ENCODE measurements around the gene KDM6A.

DNA sequence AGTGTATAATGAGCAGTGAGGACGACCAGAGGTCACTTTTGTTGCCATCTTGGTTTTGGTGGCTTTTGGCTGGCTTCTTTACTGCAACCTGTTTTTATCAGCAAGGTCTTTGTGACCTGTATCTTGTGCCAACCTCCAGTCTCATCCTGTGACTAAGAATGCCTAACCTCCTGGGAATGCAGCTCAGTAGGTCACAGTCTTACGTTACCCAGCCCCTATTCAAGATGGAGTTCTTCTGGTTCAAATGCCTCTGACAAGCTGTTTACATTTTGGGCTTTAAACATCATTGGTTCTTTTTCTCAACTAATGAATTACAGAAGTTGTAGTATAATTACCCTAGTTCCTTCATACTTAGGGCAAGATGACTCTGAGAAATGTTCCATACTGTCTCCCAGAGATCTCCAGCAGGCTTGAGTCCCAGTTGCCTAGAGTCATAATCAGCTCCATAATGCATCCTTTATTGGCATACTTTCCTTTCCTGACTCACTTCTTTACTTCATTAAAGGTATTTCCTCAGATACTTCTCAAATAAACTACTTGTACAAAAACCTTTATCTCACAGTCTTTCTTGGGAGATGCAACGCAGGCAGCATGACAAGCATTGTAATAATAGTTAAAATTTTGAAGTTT lies 136.5 kb downstream of the KDM6A start:
- TF ChIP-seq, protein P1, sequence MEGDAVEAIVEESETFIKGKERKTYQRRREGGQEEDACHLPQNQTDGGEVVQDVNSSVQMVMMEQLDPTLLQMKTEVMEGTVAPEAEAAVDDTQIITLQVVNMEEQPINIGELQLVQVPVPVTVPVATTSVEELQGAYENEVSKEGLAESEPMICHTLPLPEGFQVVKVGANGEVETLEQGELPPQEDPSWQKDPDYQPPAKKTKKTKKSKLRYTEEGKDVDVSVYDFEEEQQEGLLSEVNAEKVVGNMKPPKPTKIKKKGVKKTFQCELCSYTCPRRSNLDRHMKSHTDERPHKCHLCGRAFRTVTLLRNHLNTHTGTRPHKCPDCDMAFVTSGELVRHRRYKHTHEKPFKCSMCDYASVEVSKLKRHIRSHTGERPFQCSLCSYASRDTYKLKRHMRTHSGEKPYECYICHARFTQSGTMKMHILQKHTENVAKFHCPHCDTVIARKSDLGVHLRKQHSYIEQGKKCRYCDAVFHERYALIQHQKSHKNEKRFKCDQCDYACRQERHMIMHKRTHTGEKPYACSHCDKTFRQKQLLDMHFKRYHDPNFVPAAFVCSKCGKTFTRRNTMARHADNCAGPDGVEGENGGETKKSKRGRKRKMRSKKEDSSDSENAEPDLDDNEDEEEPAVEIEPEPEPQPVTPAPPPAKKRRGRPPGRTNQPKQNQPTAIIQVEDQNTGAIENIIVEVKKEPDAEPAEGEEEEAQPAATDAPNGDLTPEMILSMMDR (IDR thresholded peaks at IDR 0.05) = no peak
- no peak for TF ChIP-seq POLR2A (IDR thresholded peaks at IDR 0.05)

All from upper lobe of left lung (tissue), 4 donors.